ENCODE results near the gene CEACAM19. TPM values are rescaled to one million over a fixed set of nuclear protein-coding genes. Genes with fewer than 3 reads are reported as not detected.
A peak's percentile ranks its signal among the peaks of the same experiment; 100 is the strongest.

Gene CEACAM19
- total and polyA plus RNA-seq, 2 donors from 2014 or later = 5.1 to 5.5 TPM

GRCh38 chr19:44657211-44657921 is 13.9 kb upstream of the CEACAM19 start:
- no peak overlapping the region for H3K4me3 ChIP-seq (ENCODE audit: low read length in 3 of 3)
- H3K36me3 ChIP-seq (ENCODE audit: control insufficient read depth in 2 of 3, insufficient read depth in 3 of 3, low read length in 3 of 3) = peaks cover 14 to 48% (median 27%) of the 10 kb centered on the region in 3 donors
- peak overlapping the region in 1 of 3 donors; percentile 15 for H3K9ac ChIP-seq (ENCODE audit: low read length in 3 of 3)
- intact Hi-C loops (cut with DNase I) = loop anchor here (5.0 kb wide), 1 partner anchor 85 kb away; no protein-coding TSS in a partner anchor
- H3K4me1 ChIP-seq (ENCODE audit: control insufficient read depth in 2 of 3, insufficient read depth in 2 of 3, low read depth in 1 of 3, low read length in 3 of 3) = peaks cover 0 to 2% (median 1%) of the 10 kb centered on the region in 3 donors
- TF ChIP-seq CTCF (IDR thresholded peaks at IDR 0.05; ENCODE audit: borderline replicate concordance, extremely low read depth, insufficient read depth) = peak; percentile 94
- H3K9me3 ChIP-seq (ENCODE audit: control insufficient read depth in 2 of 3, insufficient read depth in 1 of 3, low read length in 3 of 3) = no peaks in the 10 kb centered on the region
- DNase-seq (peak; percentile 70 to 84 (median 78)), FAIRE-seq (no peak)
- H3K27ac ChIP-seq (ENCODE audit: low read depth in 2 of 2, low read length in 2 of 2) = no peak overlapping the region
- no peaks in the 10 kb centered on the region for H3K27me3 ChIP-seq (ENCODE audit: control insufficient read depth, insufficient read depth, low read length)

DNA sequence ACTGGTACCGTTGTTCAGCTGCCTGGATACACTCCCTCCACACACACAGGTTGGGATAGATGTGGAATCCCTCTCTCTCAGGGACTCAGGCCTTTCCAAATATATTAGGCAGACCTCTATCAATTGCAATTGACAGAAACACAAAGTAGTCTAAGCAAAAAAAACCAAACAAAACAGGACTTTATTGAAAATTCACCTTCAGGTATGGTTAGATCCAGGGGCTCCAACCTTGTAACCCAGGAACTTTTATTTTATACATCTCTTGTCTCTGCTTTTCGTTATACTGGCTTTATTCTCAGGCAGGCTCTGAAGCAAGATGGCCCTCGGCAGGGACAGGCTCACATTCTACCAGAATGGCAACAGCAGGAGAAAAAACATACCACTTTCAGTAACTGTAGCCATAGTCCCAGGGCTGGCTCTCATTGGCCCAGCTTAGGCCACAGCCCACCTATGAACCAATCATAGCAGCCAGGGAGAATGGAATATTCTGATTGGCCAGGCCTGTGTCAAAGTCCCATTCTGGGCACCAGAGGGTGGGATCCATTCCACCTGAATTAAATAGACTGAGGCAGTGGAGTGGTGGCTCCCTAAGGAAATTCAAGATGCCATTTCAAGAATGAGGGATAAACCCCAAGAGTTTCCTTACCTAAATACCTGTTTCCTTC is 13.1 kb upstream of the CEACAM19 start:
- Histone ChIP-seq H3K36me3 (ENCODE audit: control insufficient read depth in 2 of 3, insufficient read depth in 3 of 3, low read length in 3 of 3) (peaks cover 14 to 52% (median 27%) of the 10 kb centered on the region in 3 donors), H3K9ac (ENCODE audit: low read length in 3 of 3) (no peak overlapping the region), H3K9me3 (ENCODE audit: control insufficient read depth in 2 of 3, insufficient read depth in 1 of 3, low read length in 3 of 3) (no peaks in the 10 kb centered on the region), H3K27me3 (ENCODE audit: control insufficient read depth, insufficient read depth, low read length) (no peaks in the 10 kb centered on the region), H3K27ac (ENCODE audit: low read depth in 2 of 2, low read length in 2 of 2) (no peak overlapping the region), H3K4me3 (ENCODE audit: low read length in 3 of 3) (no peak overlapping the region), H3K4me1 (ENCODE audit: control insufficient read depth in 2 of 3, insufficient read depth in 2 of 3, low read depth in 1 of 3, low read length in 3 of 3) (peaks cover 0 to 6% (median 2%) of the 10 kb centered on the region in 3 donors)
- FAIRE-seq (no peak), DNase-seq (no peak)
- TF ChIP-seq CTCF (IDR thresholded peaks at IDR 0.05; ENCODE audit: borderline replicate concordance, extremely low read depth, insufficient read depth) = no peak
- intact Hi-C loops (cut with DNase I) = loop anchor here (5.0 kb wide), 1 partner anchor 86 kb away; no protein-coding TSS in a partner anchor

GRCh38 chr19:44660081-44660480 is 11.2 kb upstream of the CEACAM19 start:
- Histone ChIP-seq H3K4me3 (ENCODE audit: low read length in 3 of 3) (no peak overlapping the region), H3K36me3 (ENCODE audit: control insufficient read depth in 2 of 3, insufficient read depth in 3 of 3, low read length in 3 of 3) (peaks cover 14 to 49% (median 24%) of the 10 kb centered on the region in 3 donors), H3K4me1 (ENCODE audit: control insufficient read depth in 2 of 3, insufficient read depth in 2 of 3, low read depth in 1 of 3, low read length in 3 of 3) (peaks cover 0 to 6% (median 2%) of the 10 kb centered on the region in 3 donors), H3K27me3 (ENCODE audit: control insufficient read depth, insufficient read depth, low read length) (no peaks in the 10 kb centered on the region), H3K27ac (ENCODE audit: low read depth in 2 of 2, low read length in 2 of 2) (no peak overlapping the region), H3K9me3 (ENCODE audit: control insufficient read depth in 2 of 3, insufficient read depth in 1 of 3, low read length in 3 of 3) (no peaks in the 10 kb centered on the region), H3K9ac (ENCODE audit: low read length in 3 of 3) (no peak overlapping the region)
- no peak for TF ChIP-seq CTCF (IDR thresholded peaks at IDR 0.05; ENCODE audit: borderline replicate concordance, extremely low read depth, insufficient read depth)
- FAIRE-seq (no peak), DNase-seq (no peak)
- intact Hi-C loops (cut with DNase I) = no loop called here
